B cell (primary cell): Measurements from ENCODE around the gene OPRPN.

ENCODE experiments used
- EZH2 ChIP-seq: IDR thresholded peaks from 2 replicates; pipeline ENCODE4 v1.6.1; 2012; ENCODE audit warnings: borderline replicate concordance, low read depth, mild to moderate bottlenecking, moderate library complexity, low read length; ENCODE audit not compliant: insufficient read depth, poor library complexity, severe bottlenecking
- TF ChIP-seq, protein P1 (sequence below): fragments of 200-600 bp; IDR thresholded peaks from one replicate; pipeline ENCODE4 v1.8.0; 2022; ENCODE audit warnings: antibody characterized with exemption, mild to moderate bottlenecking

- no peak for TF ChIP-seq EZH2
- TF ChIP-seq, protein P1, sequence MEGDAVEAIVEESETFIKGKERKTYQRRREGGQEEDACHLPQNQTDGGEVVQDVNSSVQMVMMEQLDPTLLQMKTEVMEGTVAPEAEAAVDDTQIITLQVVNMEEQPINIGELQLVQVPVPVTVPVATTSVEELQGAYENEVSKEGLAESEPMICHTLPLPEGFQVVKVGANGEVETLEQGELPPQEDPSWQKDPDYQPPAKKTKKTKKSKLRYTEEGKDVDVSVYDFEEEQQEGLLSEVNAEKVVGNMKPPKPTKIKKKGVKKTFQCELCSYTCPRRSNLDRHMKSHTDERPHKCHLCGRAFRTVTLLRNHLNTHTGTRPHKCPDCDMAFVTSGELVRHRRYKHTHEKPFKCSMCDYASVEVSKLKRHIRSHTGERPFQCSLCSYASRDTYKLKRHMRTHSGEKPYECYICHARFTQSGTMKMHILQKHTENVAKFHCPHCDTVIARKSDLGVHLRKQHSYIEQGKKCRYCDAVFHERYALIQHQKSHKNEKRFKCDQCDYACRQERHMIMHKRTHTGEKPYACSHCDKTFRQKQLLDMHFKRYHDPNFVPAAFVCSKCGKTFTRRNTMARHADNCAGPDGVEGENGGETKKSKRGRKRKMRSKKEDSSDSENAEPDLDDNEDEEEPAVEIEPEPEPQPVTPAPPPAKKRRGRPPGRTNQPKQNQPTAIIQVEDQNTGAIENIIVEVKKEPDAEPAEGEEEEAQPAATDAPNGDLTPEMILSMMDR = no peak
Measured at GRCh38 chr4:70399319-70399718, 1.6 kb downstream of the OPRPN start.
